Tongue (tissue), 2 donors: ENCODE data around the gene PABPN1. TPM values are rescaled to one million over a fixed set of nuclear protein-coding genes. Genes with fewer than 3 reads are reported as not detected.
A peak's percentile ranks its signal among the peaks of the same experiment; 100 is the strongest.
"Not testable (repeated sequence)": the region's sequence is repeated elsewhere in the genome, so short reads cannot be mapped to it uniquely, and the experiment has no call there.

Experiments used
- DNase-seq: peaks from one replicate; pipeline ENCODE4 v3.0.0-alpha.2; 2015
- total RNA-seq: library from RNA; depleted of rRNA; stranded (reverse); fragments of >200 nt; gene quantifications from one replicate; pipeline ENCODE4 v1.2.3, GENCODE V29; 2014

Gene PABPN1
- total RNA-seq, 1 donor from 2014 or later, result 55.6 TPM

GRCh38 chr14:23301288-23301968 lies 19.8 kb upstream of the PABPN1 start:
- peak; percentile 99 for DNase-seq

GRCh38 chr14:23301969-23302289 lies 19.3 kb upstream of the PABPN1 start:
- no peak for DNase-seq

GRCh38 chr14:23302290-23303225 lies 18.7 kb upstream of the PABPN1 start, which contains the start of gene PPP1R3E:
Gene PPP1R3E, minus strand, starts transcription at chr14:23302859. Its CDS starts 283 bp downstream, at chr14:23302576.
- peak; percentile 85 for DNase-seq

- peak; percentile 97 for DNase-seq
Measured at GRCh38 chr14:23306412-23307145, 14.7 kb upstream of the PABPN1 start, which contains the start of gene BCL2L2. Gene BCL2L2, plus strand, starts transcription at chr14:23306833. Its CDS starts 935 bp downstream, at chr14:23307768.

- no peak for DNase-seq
Measured at GRCh38 chr14:23307146-23307530, 14.1 kb upstream of the PABPN1 start.

GRCh38 chr14:23307687-23308644 lies 13.3 kb upstream of the PABPN1 start:
- no peak for DNase-seq

- no peak for DNase-seq
Measured at GRCh38 chr14:23308721-23309445, 12.4 kb upstream of the PABPN1 start.

- DNase-seq, result no peak
Measured at GRCh38 chr14:23310546-23310945, 10.7 kb upstream of the PABPN1 start.

GRCh38 chr14:23316300-23316699 lies 5.0 kb upstream of the PABPN1 start:
- DNase-seq, result no peak

- peak; percentile 17 for DNase-seq
Measured at GRCh38 chr14:23319746-23320583, 1.3 kb upstream of the PABPN1 start.

- peak; percentile 51 for DNase-seq
Measured at GRCh38 chr14:23321572-23322547, 603 bp downstream of the PABPN1 start.

- no peak for DNase-seq
Measured at GRCh38 chr14:23322568-23323517, 1.6 kb downstream of the PABPN1 start.

GRCh38 chr14:23323838-23324454 lies 2.7 kb downstream of the PABPN1 start:
- no peak for DNase-seq

GRCh38 chr14:23324455-23324846 lies 3.2 kb downstream of the PABPN1 start:
- no peak for DNase-seq

GRCh38 chr14:23324993-23325392 lies 3.7 kb downstream of the PABPN1 start:
- DNase-seq, result no peak

GRCh38 chr14:23325746-23326145 lies 4.5 kb downstream of the PABPN1 start:
- DNase-seq, result not testable (repeated sequence)
